HCT116 (cell line): Measurements from ENCODE around the gene NELL1. TPM values are rescaled to one million over a fixed set of nuclear protein-coding genes. Genes with fewer than 3 reads are reported as not detected.

Experiments used
- ATAC-seq: fragments of 200-7000 bp; cut with Tn5 transposase; 2 replicates; pipeline ENCODE4 v1.9.1; 2020; ENCODE audit warnings: mild to moderate bottlenecking, moderate library complexity
- BruUV-seq: library from RNA; stranded (reverse); fragments of 400-500 nt; replicated peaks from 2 replicates; lab custom pipeline; 2021; lab: Mats Ljungman, UMichigan
- CTCF ChIA-PET: fragments of 300-600 bp; sonication (Branson Sonifier 250); formaldehyde crosslinking; loops from one replicate; lab custom pipeline; 2021; ENCODE audit warnings: antibody characterized with exemption; lab: Charles Lee
- POLR2A ChIA-PET: fragments of 300-600, 350-600 bp; sonication (Branson Sonifier 250); formaldehyde crosslinking; loops from one replicate; lab custom pipeline; 2021; ENCODE audit warnings: antibody characterized with exemption; lab: Charles Lee
- RAD21 ChIA-PET, 2 experiments: fragments of 300-600 bp; sonication (Branson Sonifier 250); formaldehyde crosslinking; loops; one replicate each; lab custom pipeline; 2023; ENCODE audit warnings: low total read pairs in 2 of 2; ENCODE audit not compliant: uncharacterized antibody in 2 of 2, unreplicated experiment in 2 of 2, low non-redundant PET in 1 of 2; lab: Charles Lee
- DNase-seq: peaks from one replicate; pipeline ENCODE4 v3.0.0-alpha.2; 2010; ENCODE audit warnings: low read depth, low spot score
- H2AFZ ChIP-seq: fragments of 200-600 bp; shearing (Covaris generic), sonication (generic); 2 replicates; pipeline ENCODE4 v1.6.1; 2017; ENCODE audit warnings: low read depth, mixed run types, mixed read lengths, antibody characterized with exemption, low read length; ENCODE audit not compliant: poor library complexity, severe bottlenecking
- H3K27ac ChIP-seq: 2 replicates; pipeline ENCODE4 v1.5.1; 2012; ENCODE audit warnings: low read depth, low read length
- H3K27me3 ChIP-seq: fragments of 200-600 bp; sonication (generic); 2 replicates; pipeline ENCODE4 v1.6.1; 2016; ENCODE audit warnings: mixed run types, low read length, mixed read lengths; ENCODE audit not compliant: insufficient read depth
- H3K36me3 ChIP-seq, 2 experiments: fragments of 200-500 bp in 1 of 2; fragments of 200-600 bp in 1 of 2; sonication (Bioruptor generic) in 1 of 2; sonication (generic) in 1 of 2; 2 replicates each; pipeline versions ENCODE4 v1.5.1 to v1.6.1; 2014 to 2016; ENCODE audit warnings: low read length in 2 of 2, inconsistent platforms in 1 of 2, mixed read lengths in 1 of 2, mixed run types in 1 of 2; ENCODE audit not compliant: insufficient read depth in 2 of 2, control insufficient read depth in 1 of 2
- H3K4me1 ChIP-seq, 2 experiments: fragments of 200-600 bp in 1 of 2; sonication (generic) in 1 of 2; 2 replicates each; pipeline versions ENCODE4 v1.5.1 to v1.6.1; 2012 to 2017; ENCODE audit warnings: low read length in 2 of 2, inconsistent platforms in 1 of 2, mild to moderate bottlenecking in 1 of 2, mixed read lengths in 1 of 2, mixed run types in 1 of 2, moderate library complexity in 1 of 2; ENCODE audit not compliant: insufficient read depth in 2 of 2, control insufficient read depth in 1 of 2
- H3K4me2 ChIP-seq: fragments of 200-600 bp; sonication (generic); 2 replicates; pipeline ENCODE4 v1.6.1; 2017; ENCODE audit warnings: mixed run types, low read length, mixed read lengths
- H3K4me3 ChIP-seq, 2 experiments: fragments of 200-600 bp in 1 of 2; sonication (generic) in 1 of 2; replicated peaks in 1 of 2; 2 replicates each; pipeline ENCODE4 v1.5.1; 2011 to 2016; ENCODE audit warnings: low read length in 2 of 2, control low read depth in 1 of 2, low read depth in 1 of 2, mild to moderate bottlenecking in 1 of 2, mixed read lengths in 1 of 2, mixed run types in 1 of 2
- H3K79me2 ChIP-seq: fragments of 200-600 bp; sonication (generic); 2 replicates; pipeline ENCODE4 v1.6.1; 2017; ENCODE audit warnings: mild to moderate bottlenecking, mixed run types, low read length, moderate library complexity, mixed read lengths; ENCODE audit not compliant: insufficient read depth
- H3K9ac ChIP-seq: fragments of 200-600 bp; sonication (generic); 2 replicates; pipeline ENCODE4 v1.6.1; 2016; ENCODE audit warnings: low read length, mixed read lengths
- H3K9me2 ChIP-seq: fragments of 200-600 bp; sonication (generic), shearing (Covaris generic); 2 replicates; pipeline ENCODE4 v1.6.1; 2017; ENCODE audit warnings: mixed run types, mild to moderate bottlenecking, moderate library complexity; ENCODE audit not compliant: insufficient read depth
- H3K9me3 ChIP-seq, 2 experiments: fragments of 200-500 bp in 1 of 2; fragments of 200-600 bp in 1 of 2; sonication (Bioruptor generic) in 1 of 2; sonication (generic) in 1 of 2; 2 replicates each; pipeline ENCODE4 v1.6.1; 2014 to 2017; ENCODE audit warnings: low read length in 2 of 2, mixed read lengths in 2 of 2, inconsistent platforms in 1 of 2, low read depth in 1 of 2, mild to moderate bottlenecking in 1 of 2, mixed run types in 1 of 2, moderate library complexity in 1 of 2; ENCODE audit not compliant: control insufficient read depth in 1 of 2, insufficient read depth in 1 of 2
- H4K20me1 ChIP-seq: fragments of 200-600 bp; sonication (generic), shearing (Covaris generic); 2 replicates; pipeline ENCODE4 v1.6.1; 2017; ENCODE audit warnings: mixed run types, mild to moderate bottlenecking, moderate library complexity; ENCODE audit not compliant: insufficient read depth
- ATF3 ChIP-seq: IDR thresholded peaks from 2 replicates; pipeline ENCODE4 v1.6.1; 2012
- CEBPB ChIP-seq: IDR thresholded peaks from 2 replicates; pipeline ENCODE4 v1.6.1; 2012; ENCODE audit warnings: low read depth
- CTCF ChIP-seq, 3 experiments: fragments of 200-600 bp in 1 of 3; sonication (generic) in 1 of 3; IDR thresholded peaks in 2 of 3; conservative IDR thresholded peaks in 1 of 3; 2 replicates each; pipeline ENCODE4 v1.5.1; 2012 to 2017; ENCODE audit warnings: low read depth in 2 of 3, low read length in 2 of 3, antibody characterized with exemption in 1 of 3, borderline replicate concordance in 1 of 3, control low read depth in 1 of 3, mild to moderate bottlenecking in 1 of 3, mixed read lengths in 1 of 3, mixed run types in 1 of 3, moderate library complexity in 1 of 3; ENCODE audit not compliant: insufficient read depth in 1 of 3
- EGR1 ChIP-seq: IDR thresholded peaks from 2 replicates; pipeline ENCODE4 v1.6.1; 2012; ENCODE audit warnings: low read depth
- ELF1 ChIP-seq: IDR thresholded peaks from 2 replicates; pipeline ENCODE4 v1.6.1; 2012; ENCODE audit warnings: low read depth, borderline replicate concordance
- EZH2 ChIP-seq: fragments of 200-600 bp; sonication (generic); IDR thresholded peaks from 2 replicates; pipeline ENCODE4 v1.6.1; 2017; ENCODE audit warnings: antibody characterized with exemption, mixed run types
- EZH2phosphoT487 ChIP-seq: fragments of 200-600 bp; IDR thresholded peaks from 2 replicates; pipeline ENCODE4 v1.6.1; 2018; ENCODE audit warnings: antibody characterized with exemption, borderline replicate concordance
- JUND ChIP-seq: IDR thresholded peaks from 2 replicates; pipeline ENCODE4 v1.6.1; 2012
- MAX ChIP-seq: IDR thresholded peaks from 2 replicates; pipeline ENCODE4 v1.6.1; 2012
- POLR2A ChIP-seq: IDR thresholded peaks from 2 replicates; pipeline ENCODE4 v1.7.0; 2011; ENCODE audit warnings: borderline replicate concordance; ENCODE audit not compliant: insufficient read depth, insufficient read length; ENCODE audit errors: extremely low read depth
- RAD21 ChIP-seq: IDR thresholded peaks from 2 replicates; pipeline ENCODE4 v1.6.1; 2012; ENCODE audit warnings: low read depth, mild to moderate bottlenecking
- REST ChIP-seq: IDR thresholded peaks from 2 replicates; pipeline ENCODE4 v1.6.1; 2012; ENCODE audit warnings: low read depth
- SP1 ChIP-seq: IDR thresholded peaks from 2 replicates; pipeline ENCODE4 v1.6.1; 2012; ENCODE audit warnings: low read depth
- SRF ChIP-seq: IDR thresholded peaks from 2 replicates; pipeline ENCODE4 v1.6.1; 2012; ENCODE audit warnings: low read depth
- TCF7L2 ChIP-seq: IDR thresholded peaks from 2 replicates; pipeline ENCODE4 v1.7.0; 2011; ENCODE audit warnings: borderline replicate concordance, inconsistent platforms; ENCODE audit not compliant: insufficient read depth, insufficient read length; ENCODE audit errors: extremely low read depth
- YY1 ChIP-seq: IDR thresholded peaks from 2 replicates; pipeline ENCODE4 v1.6.1; 2011; ENCODE audit warnings: low read length, low read depth, moderate library complexity, mild to moderate bottlenecking; ENCODE audit not compliant: insufficient replicate concordance; ENCODE audit errors: extremely low read depth
- ZBTB33 ChIP-seq: IDR thresholded peaks from 2 replicates; pipeline ENCODE4 v1.6.1; 2011; ENCODE audit warnings: mild to moderate bottlenecking, low read length, moderate library complexity; ENCODE audit not compliant: insufficient replicate concordance; ENCODE audit errors: extremely low read depth
- ZFX ChIP-seq: fragments of 450-650 bp; IDR thresholded peaks from 2 replicates; pipeline ENCODE4 v1.6.1; 2017
- ZNF274 ChIP-seq: fragments of 200-500 bp; sonication (Bioruptor generic); IDR thresholded peaks from 2 replicates; pipeline ENCODE4 v1.6.1; 2014; ENCODE audit warnings: mild to moderate bottlenecking, low read depth, low read length, inconsistent platforms
- intact Hi-C: fragments of 100-400 bp; cut with micrococcal nuclease; formaldehyde crosslinking; loops from 2 replicates; pipeline ENCODE4 v1.10.0; 2022
- total RNA-seq: library from RNA; stranded (reverse); gene quantifications from one replicate; pipeline ENCODE4 v1.2.1, GENCODE V29; 2021; ENCODE audit not compliant: unreplicated experiment

Gene NELL1
- total RNA-seq, 1 experiment from 2014 or later: not detected

- POLR2A ChIA-PET: no interaction called here
Measured at GRCh38 chr11:21285104-21285503, 615.7 kb downstream of the NELL1 start.

More at GRCh38 chr11:21285104-21285503, 615.7 kb downstream of the NELL1 start:
- H3K36me3 ChIP-seq: no peaks in the 10 kb centered on the region
- H3K27ac ChIP-seq: no peak overlapping the region
- intact Hi-C loops: no loop called here
- BruUV-seq: no TSS peak
- no peak overlapping the region for H3K4me2 ChIP-seq
- H3K9me2 ChIP-seq: no peaks in the 10 kb centered on the region
- H3K4me1 ChIP-seq: no peaks in the 10 kb centered on the region
- H3K79me2 ChIP-seq: no peaks in the 10 kb centered on the region
- no peak for DNase-seq
- H3K27me3 ChIP-seq: no peaks in the 10 kb centered on the region
- no peak overlapping the region for H3K4me3 ChIP-seq
- no peak overlapping the region for H3K9ac ChIP-seq
- no peak for TF ChIP-seq SP1
- TF ChIP-seq CTCF (IDR thresholded peaks at IDR 0.05 in 2 of 3, conservative IDR thresholded peaks at IDR 0.05 in 1 of 3; ENCODE audit: borderline replicate concordance in 1 of 3, insufficient read depth in 1 of 3, low read depth in 2 of 3, low read length in 2 of 3): no peak
- TF ChIP-seq MAX: no peak
- no peak for TF ChIP-seq ZFX
- no peak for TF ChIP-seq ZBTB33
- TF ChIP-seq SRF: no peak
- TF ChIP-seq CEBPB: no peak
- TF ChIP-seq YY1: no peak
- no peak for TF ChIP-seq EZH2phosphoT487
- TF ChIP-seq REST: no peak
- no peak for TF ChIP-seq EGR1
- TF ChIP-seq RAD21: no peak
- no peak for TF ChIP-seq TCF7L2
- TF ChIP-seq ELF1: no peak
- TF ChIP-seq JUND: no peak
- TF ChIP-seq EZH2: no peak
- TF ChIP-seq ZNF274: no peak
- TF ChIP-seq ATF3: no peak
- no peak for TF ChIP-seq POLR2A
- no peak overlapping the region for H2AFZ ChIP-seq
- no peak for ATAC-seq
- no peaks in the 10 kb centered on the region for H4K20me1 ChIP-seq
- CTCF ChIA-PET: no interaction called here
- peaks cover 0 to 15% of the 10 kb centered on the region in 2 experiments; a peak in 2 of 4 replicates for H3K9me3 ChIP-seq
- RAD21 ChIA-PET: no interaction called here
